HepG2 (cell line): ENCODE results near the gene SART1. TPM values are rescaled to one million over a fixed set of nuclear protein-coding genes. Genes with fewer than 3 reads are reported as not detected.

Experiments used
- FOXJ3 ChIP-seq: sonication (generic); formaldehyde crosslinking; IDR thresholded peaks from 2 replicates; pipeline ENCODE4 v1.4.0; 2020; ENCODE audit warnings: missing genetic modification reagents, mild to moderate bottlenecking, borderline replicate concordance
- HOXD1 ChIP-seq: sonication (generic); formaldehyde crosslinking; IDR thresholded peaks from 2 replicates; pipeline ENCODE4 v1.5.0; 2020; ENCODE audit warnings: missing genetic modification reagents
- RFXANK ChIP-seq: IDR thresholded peaks from 2 replicates; pipeline ENCODE4 v1.6.1; 2016
- SALL1 ChIP-seq: sonication (generic); formaldehyde crosslinking; IDR thresholded peaks from 2 replicates; pipeline ENCODE4 v1.8.0; 2022; ENCODE audit warnings: mild to moderate bottlenecking, missing genetic modification reagents
- SNAPC2 ChIP-seq: sonication (generic); formaldehyde crosslinking; IDR thresholded peaks from 2 replicates; pipeline ENCODE4 v1.8.1; 2022; ENCODE audit warnings: mild to moderate bottlenecking, missing genetic modification reagents
- ZBTB20 ChIP-seq: sonication (generic); formaldehyde crosslinking; IDR thresholded peaks from 2 replicates; pipeline ENCODE4 v1.8.1; 2023; ENCODE audit warnings: missing genetic modification reagents, low read depth, mild to moderate bottlenecking, borderline replicate concordance
- ZHX2 ChIP-seq, 2 experiments: sonication (generic) in 1 of 2; formaldehyde crosslinking in 1 of 2; IDR thresholded peaks; 2 replicates each; pipeline versions ENCODE4 v1.6.1 to v1.9.0; 2014 to 2022; ENCODE audit warnings: antibody characterized with exemption in 1 of 2, borderline replicate concordance in 1 of 2, inconsistent platforms in 1 of 2, low read depth in 1 of 2, missing genetic modification reagents in 1 of 2
- ZMAT3 ChIP-seq: sonication (generic); formaldehyde crosslinking; conservative IDR thresholded peaks from 2 replicates; pipeline ENCODE4 v1.7.0; 2021; ENCODE audit warnings: missing genetic modification reagents
- ZNF609 ChIP-seq: sonication (generic); formaldehyde crosslinking; IDR thresholded peaks from 2 replicates; pipeline ENCODE4 v1.4.0; 2020; ENCODE audit warnings: mild to moderate bottlenecking, missing genetic modification reagents, borderline replicate concordance
- ZNF670 ChIP-seq: sonication (generic); formaldehyde crosslinking; IDR thresholded peaks from 2 replicates; pipeline ENCODE4 v1.8.0; 2022; ENCODE audit warnings: mild to moderate bottlenecking, missing genetic modification reagents, borderline replicate concordance
- polyA plus RNA-seq, 8 experiments: library from polyadenylated mRNA; depleted of rRNA in 3 of 8; stranded (reverse) in 7 of 8; unstranded in 1 of 8; fragments of >200 nt; fragmentation: Illumina TruSeq in 4 of 8; extraction: Trizol in 4 of 8; gene quantifications; 2 replicates each; pipeline versions ENCODE4 v1.2.1 to v1.2.3, GENCODE V29; 2011 to 2016; ENCODE audit warnings: low read depth in 4 of 8, missing spikeins in 1 of 8, mixed read lengths in 1 of 8; ENCODE audit not compliant: insufficient read depth in 1 of 8
- total RNA-seq, 5 experiments: library from RNA; depleted of rRNA; stranded (reverse); fragments of >200 nt; fragmentation: Illumina TruSeq; extraction: Trizol; gene quantifications; 2 replicates each; pipeline ENCODE4 v1.2.3, GENCODE V29; 2016; ENCODE audit warnings: low read depth in 1 of 5
- TF ChIP-seq, protein P1 (sequence below): sonication (generic); formaldehyde crosslinking; conservative IDR thresholded peaks from 2 replicates; pipeline ENCODE4 v1.8.0; 2022; ENCODE audit warnings: missing genetic modification reagents
- TF ChIP-seq, protein P2 (sequence below): sonication (generic); formaldehyde crosslinking; IDR thresholded peaks from 2 replicates; pipeline ENCODE4 v1.8.1; 2022; ENCODE audit warnings: low read depth, mild to moderate bottlenecking, missing genetic modification reagents

The SART1 gene
- total and polyA plus RNA-seq, 2 of the 13 experiments (the other 11 are each of a cell fraction or from before 2014, with no cell fraction given), result 11.3 to 22.5 TPM

DNA sequence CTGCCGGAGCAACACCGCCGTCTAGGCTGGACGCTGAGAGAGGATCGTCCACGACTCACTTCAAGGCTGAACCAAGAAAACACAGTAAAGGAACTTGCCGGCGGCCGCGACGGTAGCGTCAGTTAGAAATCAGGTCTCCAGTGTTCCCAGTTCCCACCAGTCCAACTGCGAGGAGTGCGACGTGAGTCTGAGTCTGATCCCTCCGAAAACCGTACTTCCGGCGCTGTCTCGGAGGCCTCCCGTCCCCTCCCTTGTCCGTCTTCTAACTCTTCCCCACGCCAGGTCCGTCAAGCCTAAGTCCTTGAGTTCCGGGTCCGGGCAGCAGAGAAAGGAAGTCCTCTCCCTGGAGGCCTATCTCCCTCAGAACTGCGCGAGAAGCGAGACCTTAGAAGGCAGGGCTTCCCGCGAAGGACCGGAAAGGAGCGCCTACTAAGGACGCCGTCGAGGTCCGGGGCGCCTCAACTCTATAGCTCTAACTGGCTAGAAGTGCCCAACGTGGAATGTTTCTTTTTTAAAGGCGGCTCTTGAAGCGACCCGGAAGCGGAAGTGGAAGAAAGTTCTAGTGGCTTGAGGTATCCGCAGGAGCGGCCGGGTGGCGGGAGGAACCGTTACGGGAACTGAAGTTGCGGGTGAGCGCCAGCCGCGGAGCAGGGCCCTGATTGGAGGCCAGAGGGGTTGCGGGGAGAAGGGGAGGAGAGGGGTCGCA lies 40.6 kb downstream of the SART1 start, which contains the start of the genes BANF1 and EIF1AD (continued):
- peak; percentile 44; the same call in 1 of the 2 replicates for TF ChIP-seq ZNF609 (CRISPR knock-in tag)
- 0 out of 2 replicates have a peak, but pooled peaks have one; percentile 63 for TF ChIP-seq ZNF670 (CRISPR knock-in tag)
- TF ChIP-seq, protein P1, sequence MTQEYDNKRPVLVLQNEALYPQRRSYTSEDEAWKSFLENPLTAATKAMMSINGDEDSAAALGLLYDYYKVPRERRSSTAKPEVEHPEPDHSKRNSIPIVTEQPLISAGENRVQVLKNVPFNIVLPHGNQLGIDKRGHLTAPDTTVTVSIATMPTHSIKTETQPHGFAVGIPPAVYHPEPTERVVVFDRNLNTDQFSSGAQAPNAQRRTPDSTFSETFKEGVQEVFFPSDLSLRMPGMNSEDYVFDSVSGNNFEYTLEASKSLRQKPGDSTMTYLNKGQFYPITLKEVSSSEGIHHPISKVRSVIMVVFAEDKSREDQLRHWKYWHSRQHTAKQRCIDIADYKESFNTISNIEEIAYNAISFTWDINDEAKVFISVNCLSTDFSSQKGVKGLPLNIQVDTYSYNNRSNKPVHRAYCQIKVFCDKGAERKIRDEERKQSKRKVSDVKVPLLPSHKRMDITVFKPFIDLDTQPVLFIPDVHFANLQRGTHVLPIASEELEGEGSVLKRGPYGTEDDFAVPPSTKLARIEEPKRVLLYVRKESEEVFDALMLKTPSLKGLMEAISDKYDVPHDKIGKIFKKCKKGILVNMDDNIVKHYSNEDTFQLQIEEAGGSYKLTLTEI (CRISPR knock-in tag), result no peak
- TF ChIP-seq RFXANK (CRISPR knock-in tag), result peak; percentile 81; the same call in 1 of the 2 replicates
- peak; percentile 64; the same call in 1 of the 2 replicates for TF ChIP-seq ZBTB20
- TF ChIP-seq SALL1 (CRISPR knock-in tag), result peak; percentile 89
- no peak for TF ChIP-seq HOXD1 (CRISPR knock-in tag)
- no peak; the same call in 1 of the 2 replicates for TF ChIP-seq SNAPC2 (CRISPR knock-in tag)
- peak; percentile 81; the same call in 1 of the 2 replicates for TF ChIP-seq ZHX2 (IDR thresholded peaks at IDR 0.05; ENCODE audit: low read depth)
- no peak for TF ChIP-seq ZHX2 (CRISPR knock-in tag; IDR thresholded peaks at IDR 0.05; ENCODE audit: borderline replicate concordance)
- TF ChIP-seq, protein P2, sequence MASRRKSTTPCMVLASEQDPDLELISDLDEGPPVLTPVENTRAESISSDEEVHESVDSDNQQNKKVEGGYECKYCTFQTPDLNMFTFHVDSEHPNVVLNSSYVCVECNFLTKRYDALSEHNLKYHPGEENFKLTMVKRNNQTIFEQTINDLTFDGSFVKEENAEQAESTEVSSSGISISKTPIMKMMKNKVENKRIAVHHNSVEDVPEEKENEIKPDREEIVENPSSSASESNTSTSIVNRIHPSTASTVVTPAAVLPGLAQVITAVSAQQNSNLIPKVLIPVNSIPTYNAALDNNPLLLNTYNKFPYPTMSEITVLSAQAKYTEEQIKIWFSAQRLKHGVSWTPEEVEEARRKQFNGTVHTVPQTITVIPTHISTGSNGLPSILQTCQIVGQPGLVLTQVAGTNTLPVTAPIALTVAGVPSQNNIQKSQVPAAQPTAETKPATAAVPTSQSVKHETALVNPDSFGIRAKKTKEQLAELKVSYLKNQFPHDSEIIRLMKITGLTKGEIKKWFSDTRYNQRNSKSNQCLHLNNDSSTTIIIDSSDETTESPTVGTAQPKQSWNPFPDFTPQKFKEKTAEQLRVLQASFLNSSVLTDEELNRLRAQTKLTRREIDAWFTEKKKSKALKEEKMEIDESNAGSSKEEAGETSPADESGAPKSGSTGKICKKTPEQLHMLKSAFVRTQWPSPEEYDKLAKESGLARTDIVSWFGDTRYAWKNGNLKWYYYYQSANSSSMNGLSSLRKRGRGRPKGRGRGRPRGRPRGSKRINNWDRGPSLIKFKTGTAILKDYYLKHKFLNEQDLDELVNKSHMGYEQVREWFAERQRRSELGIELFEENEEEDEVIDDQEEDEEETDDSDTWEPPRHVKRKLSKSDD (CRISPR knock-in tag), result no peak
- TF ChIP-seq FOXJ3 (CRISPR knock-in tag), result peak; percentile 59; the same call in 1 of the 2 replicates
- peak; percentile 88; the same call in 1 of the 2 replicates for TF ChIP-seq ZMAT3 (CRISPR knock-in tag)
